GM19025 (cell line): ENCODE results near the gene INHBA.

Experiments used
- ATAC-seq: cut with Tn5 transposase; IDR thresholded peaks from one replicate; pipeline ENCODE4 v1.9.1; 2021; ENCODE audit warnings: mild to moderate bottlenecking, low read depth, moderate library complexity; ENCODE audit not compliant: unreplicated experiment

Gene INHBA

GRCh38 chr7:41702635-41703371 lies at the start of gene INHBA:
Gene INHBA (minus strand): TSS chr7:41703090. CDS start chr7:41700374, 2,716 bp downstream.
- ATAC-seq, result no peak

GRCh38 chr7:41752615-41753014 lies 49.7 kb upstream of the INHBA start:
- no peak for ATAC-seq

DNA sequence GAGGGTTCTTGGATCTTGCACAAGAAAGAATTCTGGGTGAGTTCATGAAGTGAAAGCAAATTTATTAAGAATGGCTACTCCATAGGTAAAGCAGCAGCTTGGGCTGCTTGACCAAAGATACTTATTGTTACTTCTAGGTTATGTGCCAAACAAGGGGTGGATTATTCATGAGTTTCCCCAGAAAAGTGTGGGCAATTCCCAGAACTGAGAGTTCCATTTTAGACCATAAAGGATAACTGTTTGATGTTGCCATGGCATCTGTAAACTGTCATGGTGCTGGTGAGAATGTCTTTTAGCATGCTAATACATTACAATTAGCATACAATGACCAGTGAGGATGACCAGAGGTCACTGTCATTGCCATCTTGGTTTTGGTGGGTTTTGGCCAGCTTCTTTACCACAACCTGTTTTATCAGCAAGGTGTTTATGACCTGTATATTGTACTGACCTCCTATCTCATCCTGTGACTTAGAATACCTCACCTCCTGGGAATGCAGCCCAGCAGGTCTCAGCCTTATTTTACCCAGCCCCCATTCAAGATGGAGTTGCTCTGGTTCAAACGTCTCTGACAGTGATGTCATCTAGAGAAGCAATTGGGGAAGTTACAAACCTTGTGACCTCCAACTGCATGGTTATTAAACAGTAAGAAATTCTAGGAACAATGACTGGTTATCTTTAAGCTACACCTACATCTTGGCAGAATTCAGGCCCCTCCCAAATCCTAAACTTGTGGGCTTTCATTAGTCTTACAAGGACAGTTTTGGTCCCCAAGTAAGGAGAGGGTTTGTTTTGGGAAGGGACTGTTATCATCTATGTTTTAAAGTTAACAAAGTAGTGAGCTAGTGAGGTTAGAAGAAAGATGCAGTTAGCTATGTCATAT lies 48.0 kb upstream of the INHBA start:
- no peak for ATAC-seq

- ATAC-seq, result no peak
Measured at GRCh38 chr7:41747961-41748360, 45.1 kb upstream of the INHBA start.

GRCh38 chr7:41745451-41745850 lies 42.6 kb upstream of the INHBA start:
- no peak for ATAC-seq

DNA sequence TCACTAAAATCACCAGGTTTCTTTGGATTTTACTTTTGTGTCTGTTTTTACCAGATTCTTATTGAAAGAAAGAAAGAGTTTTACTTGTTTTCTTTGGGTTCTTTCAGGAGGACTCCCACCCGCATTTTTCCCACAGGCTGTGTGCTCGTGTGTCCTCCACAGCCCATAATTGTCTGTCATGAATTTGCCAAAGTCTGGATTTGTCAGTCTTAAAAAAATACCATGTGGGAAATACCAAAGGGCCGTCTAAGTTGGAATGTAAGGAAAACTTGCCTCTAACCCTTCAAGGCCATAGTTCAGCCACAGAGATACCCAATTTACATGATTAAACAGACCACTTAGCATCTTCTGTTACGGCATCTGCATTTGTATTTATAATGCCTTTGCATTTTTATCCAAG lies 41.3 kb upstream of the INHBA start:
- no peak for ATAC-seq

GRCh38 chr7:41742401-41743020 lies 39.6 kb upstream of the INHBA start:
- ATAC-seq, result no peak

DNA sequence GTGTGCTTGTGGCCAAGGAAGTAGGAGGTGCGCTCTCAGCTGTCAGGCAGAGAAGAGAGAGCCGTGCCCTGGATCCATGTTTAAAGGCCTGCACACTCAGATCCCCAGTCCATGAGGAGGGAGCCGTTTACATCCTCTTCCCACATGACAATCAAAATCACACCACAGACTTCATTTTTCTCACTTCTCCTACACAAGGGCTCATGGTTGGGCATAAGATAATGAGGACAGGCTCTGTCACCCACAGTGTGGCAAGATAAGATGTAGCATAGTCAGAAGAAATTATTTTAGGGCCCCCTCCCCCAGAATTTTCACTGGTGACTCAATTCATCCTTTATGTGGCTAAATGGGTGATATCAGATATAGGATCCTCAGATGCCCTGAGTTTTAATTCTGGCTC lies 35.9 kb upstream of the INHBA start:
- ATAC-seq, result no peak

DNA sequence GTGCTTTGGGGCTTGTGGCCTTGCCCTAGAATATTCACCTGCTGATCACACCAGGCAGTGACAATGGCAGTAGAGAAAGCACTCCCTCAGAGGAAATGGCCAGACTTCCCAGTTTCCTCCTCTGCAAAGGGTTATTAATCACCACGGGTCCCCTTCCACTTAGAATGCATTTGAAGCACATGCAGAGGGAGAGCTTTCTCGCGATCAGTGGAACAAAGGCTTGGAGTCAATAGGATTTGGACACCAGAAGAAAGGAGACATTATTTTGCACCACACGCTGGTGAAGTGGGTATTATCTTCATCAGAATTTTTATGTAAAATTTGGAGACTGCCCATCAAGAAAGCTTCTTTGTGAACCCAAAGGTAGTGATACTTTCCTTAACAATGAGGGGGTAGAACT lies 35.4 kb upstream of the INHBA start:
- no peak for ATAC-seq

GRCh38 chr7:41735206-41735605 lies 32.3 kb upstream of the INHBA start:
- ATAC-seq, result no peak

DNA sequence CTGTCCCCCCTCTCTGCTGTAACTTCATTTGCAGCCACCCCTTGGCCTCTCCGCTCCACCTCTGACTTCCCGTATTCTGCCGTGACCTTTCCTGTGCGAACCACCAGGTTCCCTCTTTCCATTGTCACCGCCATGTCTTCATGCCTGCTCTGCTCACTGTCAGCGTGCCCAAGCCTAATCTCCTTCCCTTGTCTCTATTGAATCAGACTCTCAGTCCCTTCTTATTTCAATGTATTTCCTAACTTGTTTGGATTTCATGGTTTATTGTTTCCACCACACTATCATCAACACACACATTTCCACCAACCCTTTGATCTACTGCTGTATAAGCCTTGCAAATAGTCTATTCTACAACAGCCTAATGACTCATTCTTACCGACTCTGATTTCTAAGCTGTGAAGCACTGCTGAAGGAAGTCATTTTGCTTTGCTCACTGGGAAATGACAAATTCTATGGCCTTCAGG lies 30.0 kb upstream of the INHBA start:
- no peak for ATAC-seq

- ATAC-seq, result no peak
Measured at GRCh38 chr7:41732436-41732785, 29.5 kb upstream of the INHBA start.

DNA sequence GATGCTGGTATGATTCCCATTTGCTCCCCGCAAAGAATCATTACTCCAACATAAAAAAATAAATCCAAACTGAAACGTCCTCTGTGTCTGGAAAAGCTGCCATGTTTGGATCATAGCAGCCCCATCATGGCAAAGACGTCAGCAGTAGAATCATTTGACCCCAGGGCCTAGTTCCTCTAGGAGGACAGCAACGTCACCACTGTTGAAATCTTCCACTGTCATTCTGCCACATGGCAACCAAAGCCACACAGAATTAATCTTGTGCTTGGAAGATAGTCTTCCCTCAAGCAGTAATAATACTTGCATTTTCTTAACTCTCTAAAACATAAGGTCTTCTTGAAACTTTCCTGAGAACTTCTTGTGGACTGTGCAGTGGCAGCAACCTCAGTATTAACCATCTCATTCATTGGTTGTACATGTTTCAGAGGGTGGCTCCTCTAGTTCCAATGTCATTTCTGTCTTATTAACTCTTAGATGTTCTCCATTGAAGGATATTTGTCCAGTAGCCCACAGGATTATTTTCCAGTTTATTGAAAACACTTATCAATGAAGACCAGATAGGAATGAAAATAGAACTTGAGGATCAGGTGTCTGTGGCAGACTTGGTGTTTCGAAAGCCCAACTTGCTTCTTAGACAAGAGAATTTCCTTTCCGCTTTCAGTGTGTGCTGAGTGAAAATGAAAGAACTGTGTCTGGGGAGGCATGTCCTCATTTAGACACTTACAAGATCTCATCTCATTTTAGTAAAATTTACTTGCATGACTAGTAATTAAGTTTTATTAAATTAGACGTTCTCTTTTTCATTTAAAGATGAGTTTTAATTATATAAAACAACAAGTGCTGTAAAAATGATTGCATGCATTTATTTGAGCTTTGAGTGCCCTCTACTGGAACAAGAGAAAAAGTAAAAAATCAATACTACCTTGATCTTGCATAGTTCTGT lies 28.9 kb upstream of the INHBA start:
- ATAC-seq, result peak; percentile 97

DNA sequence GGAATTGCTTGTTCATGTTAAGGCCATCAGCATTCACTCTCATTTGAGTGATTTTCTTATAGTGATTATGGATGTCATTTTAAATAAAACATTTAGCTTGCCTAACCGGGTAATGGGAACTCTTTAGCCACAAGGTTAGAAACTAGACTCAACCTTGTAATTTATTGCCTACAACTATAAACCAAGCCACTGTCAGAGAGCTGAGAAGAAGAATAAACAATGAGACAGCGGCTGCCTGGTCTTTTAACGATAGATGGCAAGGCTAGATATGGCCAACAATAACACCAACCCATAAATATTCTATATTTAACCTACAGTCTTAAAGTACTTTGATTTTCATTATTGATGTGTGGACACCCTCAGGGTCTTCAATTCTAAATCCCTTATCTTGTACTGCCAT lies 27.8 kb upstream of the INHBA start:
- ATAC-seq, result no peak

DNA sequence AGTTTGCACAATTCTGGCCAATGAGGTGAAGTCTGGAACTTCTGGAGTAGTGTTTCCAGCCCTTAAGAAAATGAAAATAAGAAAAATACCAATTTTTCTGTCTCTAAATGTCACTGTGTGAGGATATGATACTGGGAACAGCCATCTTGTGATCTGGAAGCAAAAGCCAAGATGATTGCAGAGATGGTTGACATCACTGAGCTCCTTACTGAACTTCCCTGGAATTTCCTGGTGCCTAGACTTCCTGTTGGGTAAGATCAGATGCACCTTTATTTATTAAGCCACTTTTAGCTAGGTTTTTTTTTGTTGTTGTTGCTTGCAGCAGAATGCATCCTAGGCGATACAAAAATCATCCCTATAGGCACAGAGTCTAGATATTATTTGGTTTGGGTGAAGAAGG lies 27.3 kb upstream of the INHBA start:
- ATAC-seq, result no peak

- no peak for ATAC-seq
Measured at GRCh38 chr7:41729059-41729458, 26.2 kb upstream of the INHBA start.

GRCh38 chr7:41725013-41725412 lies 22.1 kb upstream of the INHBA start:
- no peak for ATAC-seq

- no peak for ATAC-seq
Measured at GRCh38 chr7:41720886-41721285, 18.0 kb upstream of the INHBA start.

DNA sequence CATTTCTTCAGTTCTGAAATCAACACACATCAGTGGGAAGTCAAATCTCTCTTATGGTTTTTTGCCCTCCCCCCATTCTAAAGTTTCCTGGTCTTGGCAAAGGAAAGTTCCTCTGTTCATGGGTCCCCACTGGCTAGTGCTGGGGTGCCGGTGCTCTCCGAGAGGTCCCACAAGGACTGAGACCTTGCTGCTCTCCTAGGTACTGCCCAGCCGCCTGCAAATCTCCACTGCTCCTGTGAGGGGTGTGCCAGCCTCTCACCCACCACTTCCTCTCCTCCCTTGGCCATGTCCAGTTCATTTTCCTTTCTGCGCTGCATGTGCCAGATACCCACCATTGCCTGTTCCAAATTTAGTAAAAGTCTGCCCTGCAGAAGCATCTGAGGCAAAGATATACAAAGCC lies 17.2 kb upstream of the INHBA start:
- ATAC-seq, result no peak

DNA sequence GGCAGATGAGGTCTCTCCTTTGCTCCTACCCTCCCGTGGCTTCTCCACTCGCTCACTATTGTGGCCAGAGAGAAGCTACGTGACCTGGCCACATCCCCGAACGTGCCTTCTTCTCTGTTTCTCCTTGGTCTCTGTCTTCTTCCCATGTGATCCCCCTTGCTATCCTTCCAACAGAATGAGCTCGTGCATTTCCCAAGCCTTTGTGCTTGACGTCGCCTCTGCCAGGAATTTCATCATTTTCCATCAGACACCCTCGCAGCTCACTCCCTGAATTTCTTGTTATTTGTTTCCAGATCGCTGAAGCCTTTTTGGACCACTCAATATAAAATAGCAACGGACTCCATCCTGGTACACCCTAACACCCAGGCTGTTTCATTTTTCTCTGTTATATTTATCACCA lies 13.8 kb upstream of the INHBA start:
- no peak for ATAC-seq
